WTC11 (cell line): Measurements from ENCODE around the gene FAN1. TPM values are rescaled to one million over a fixed set of nuclear protein-coding genes. Genes with fewer than 3 reads are reported as not detected.

Source experiments
- ATAC-seq: fragments of 200-7000 bp; cut with Tn5 transposase; 2 replicates; pipeline ENCODE4 v1.10.0; 2021; ENCODE audit warnings: mild to moderate bottlenecking, moderate library complexity
- CTCF ChIA-PET: fragments of 300-600 bp; sonication (Branson Sonifier 250); formaldehyde crosslinking; loops from one replicate; lab custom pipeline; 2021; ENCODE audit warnings: antibody characterized with exemption; lab: Charles Lee
- POLR2A ChIA-PET: fragments of 350-600 bp; sonication (Branson Sonifier 250); formaldehyde crosslinking; loops from one replicate; lab custom pipeline; 2021; ENCODE audit warnings: antibody characterized with exemption; lab: Charles Lee
- DNase-seq: peaks from one replicate; pipeline ENCODE4 v3.0.0; 2021; ENCODE audit warnings: low spot score
- H3K27ac Mint-ChIP-seq: 2 replicates; pipeline ENCODE4 v1.8.0; 2021; ENCODE audit warnings: mixed read lengths
- H3K27me3 Mint-ChIP-seq: 2 replicates; pipeline ENCODE4 v1.8.0; 2021; ENCODE audit warnings: low read depth, mild to moderate bottlenecking, moderate library complexity, mixed read lengths
- H3K36me3 Mint-ChIP-seq: 2 replicates; pipeline ENCODE4 v1.8.0; 2021; ENCODE audit warnings: mixed read lengths
- H3K4me1 Mint-ChIP-seq: 2 replicates; pipeline ENCODE4 v1.8.0; 2022; ENCODE audit warnings: mixed read lengths
- H3K4me3 Mint-ChIP-seq: 2 replicates; pipeline ENCODE4 v1.8.0; 2021; ENCODE audit warnings: mild to moderate bottlenecking, moderate library complexity, mixed read lengths
- H3K9me3 Mint-ChIP-seq: 2 replicates; pipeline ENCODE4 v1.8.0; 2021; ENCODE audit warnings: mixed read lengths
- FOXP1 ChIP-seq: sonication (generic); formaldehyde crosslinking; IDR thresholded peaks from 2 replicates; pipeline ENCODE4 v1.8.0; 2022; ENCODE audit warnings: missing genetic modification reagents, mild to moderate bottlenecking, moderate library complexity, borderline replicate concordance
- JAZF1 ChIP-seq: fragments of 250-450 bp; sonication (Bioruptor Pico); IDR thresholded peaks from 2 replicates; pipeline ENCODE4 v1.9.0; 2021; ENCODE audit warnings: moderate library complexity, mild to moderate bottlenecking, inconsistent platforms
- JUN ChIP-seq: sonication (generic); formaldehyde crosslinking; IDR thresholded peaks from 2 replicates; pipeline ENCODE4 v1.8.0; 2023; ENCODE audit warnings: mild to moderate bottlenecking, missing genetic modification reagents
- KAT7 ChIP-seq: sonication (generic); formaldehyde crosslinking; IDR thresholded peaks from 2 replicates; pipeline ENCODE4 v1.8.1; 2023; ENCODE audit warnings: missing genetic modification reagents, mild to moderate bottlenecking, borderline replicate concordance
- MXD4 ChIP-seq: fragments of 250-450 bp; sonication (Bioruptor Pico); IDR thresholded peaks from 2 replicates; pipeline ENCODE4 v1.8.0; 2021; ENCODE audit warnings: mild to moderate bottlenecking, moderate library complexity, borderline replicate concordance
- NFATC4 ChIP-seq: fragments of 250-450 bp; sonication (Bioruptor Pico); IDR thresholded peaks from 2 replicates; pipeline ENCODE4 v1.9.0; 2021; ENCODE audit warnings: mild to moderate bottlenecking
- NFYB ChIP-seq: sonication (generic); formaldehyde crosslinking; conservative IDR thresholded peaks from 2 replicates; pipeline ENCODE4 v1.8.0; 2022; ENCODE audit warnings: low read depth, missing genetic modification reagents
- OVOL2 ChIP-seq: fragments of 250-450 bp; sonication (Bioruptor Pico); IDR thresholded peaks from 2 replicates; pipeline ENCODE4 v1.9.0; 2021; ENCODE audit warnings: mild to moderate bottlenecking, borderline replicate concordance
- RELA ChIP-seq: sonication (generic); formaldehyde crosslinking; IDR thresholded peaks from 2 replicates; pipeline ENCODE4 v1.8.1; 2022; ENCODE audit warnings: missing genetic modification reagents, mild to moderate bottlenecking, borderline replicate concordance
- TP53 ChIP-seq: sonication (generic); formaldehyde crosslinking; IDR thresholded peaks from 2 replicates; pipeline ENCODE4 v1.8.1; 2023; ENCODE audit warnings: mild to moderate bottlenecking, missing genetic modification reagents
- USF2 ChIP-seq: sonication (generic); formaldehyde crosslinking; IDR thresholded peaks from 2 replicates; pipeline ENCODE4 v1.8.1; 2023; ENCODE audit warnings: mild to moderate bottlenecking, missing genetic modification reagents, moderate library complexity
- ZBTB43 ChIP-seq: sonication (generic); formaldehyde crosslinking; IDR thresholded peaks from 2 replicates; pipeline ENCODE4 v1.8.1; 2023; ENCODE audit warnings: mild to moderate bottlenecking, missing genetic modification reagents
- ZNF138 ChIP-seq: sonication (generic); formaldehyde crosslinking; conservative IDR thresholded peaks from 2 replicates; pipeline ENCODE4 v1.8.1; 2022; ENCODE audit warnings: mild to moderate bottlenecking, moderate library complexity, missing genetic modification reagents
- ZNF281 ChIP-seq: sonication (generic); formaldehyde crosslinking; IDR thresholded peaks from 2 replicates; pipeline ENCODE4 v1.8.0; 2023; ENCODE audit warnings: mild to moderate bottlenecking, missing genetic modification reagents
- ZNF317 ChIP-seq: sonication (generic); formaldehyde crosslinking; IDR thresholded peaks from 2 replicates; pipeline ENCODE4 v1.8.1; 2023; ENCODE audit warnings: low read depth, mild to moderate bottlenecking, moderate library complexity, missing genetic modification reagents, borderline replicate concordance
- ZNF423 ChIP-seq: fragments of 250-450 bp; sonication (Bioruptor Pico); IDR thresholded peaks from 2 replicates; pipeline ENCODE4 v2.1.2; 2022; ENCODE audit warnings: mild to moderate bottlenecking, moderate library complexity
- ZNF671 ChIP-seq: fragments of 250-450 bp; sonication (Bioruptor Pico); IDR thresholded peaks from 2 replicates; pipeline ENCODE4 v1.8.0; 2021; ENCODE audit warnings: mild to moderate bottlenecking
- total RNA-seq: library from RNA; stranded (reverse); gene quantifications from 3 replicates; pipeline ENCODE4 v1.2.3, GENCODE V29; 2021
- TF ChIP-seq, protein P1 (sequence below): sonication (generic); formaldehyde crosslinking; IDR thresholded peaks from 2 replicates; pipeline ENCODE4 v1.8.1; 2023; ENCODE audit warnings: mild to moderate bottlenecking, moderate library complexity, missing genetic modification reagents

Gene FAN1
- total RNA-seq, 1 experiment from 2014 or later: 22.8 TPM

GRCh38 chr15:30984542-30984941, 80.8 kb downstream of the FAN1 start:
- Mint-ChIP-seq H3K36me3 (peaks cover 4% of the 10 kb centered on the region; the same call in 1 of the 2 replicates), H3K4me3 (no peak overlapping the region), H3K27me3 (no peaks in the 10 kb centered on the region), H3K4me1 (peaks cover 21% of the 10 kb centered on the region), H3K9me3 (no peaks in the 10 kb centered on the region), H3K27ac (0 out of 2 replicates have a peak overlapping the region, but pooled peaks have one; percentile 13)
- no peak for TF ChIP-seq ZBTB43
- no peak for TF ChIP-seq ZNF138 (CRISPR knock-in tag)
- no peak for TF ChIP-seq TP53
- TF ChIP-seq KAT7 (CRISPR knock-in tag): no peak
- TF ChIP-seq ZNF671 (CRISPR knock-in tag): no peak
- no peak for TF ChIP-seq NFATC4 (CRISPR knock-in tag)
- no peak for TF ChIP-seq ZNF281
- TF ChIP-seq JUN (CRISPR knock-in tag): no peak
- no peak for TF ChIP-seq NFYB (CRISPR knock-in tag)
- no peak for TF ChIP-seq RELA (CRISPR knock-in tag)
- TF ChIP-seq, protein P1, sequence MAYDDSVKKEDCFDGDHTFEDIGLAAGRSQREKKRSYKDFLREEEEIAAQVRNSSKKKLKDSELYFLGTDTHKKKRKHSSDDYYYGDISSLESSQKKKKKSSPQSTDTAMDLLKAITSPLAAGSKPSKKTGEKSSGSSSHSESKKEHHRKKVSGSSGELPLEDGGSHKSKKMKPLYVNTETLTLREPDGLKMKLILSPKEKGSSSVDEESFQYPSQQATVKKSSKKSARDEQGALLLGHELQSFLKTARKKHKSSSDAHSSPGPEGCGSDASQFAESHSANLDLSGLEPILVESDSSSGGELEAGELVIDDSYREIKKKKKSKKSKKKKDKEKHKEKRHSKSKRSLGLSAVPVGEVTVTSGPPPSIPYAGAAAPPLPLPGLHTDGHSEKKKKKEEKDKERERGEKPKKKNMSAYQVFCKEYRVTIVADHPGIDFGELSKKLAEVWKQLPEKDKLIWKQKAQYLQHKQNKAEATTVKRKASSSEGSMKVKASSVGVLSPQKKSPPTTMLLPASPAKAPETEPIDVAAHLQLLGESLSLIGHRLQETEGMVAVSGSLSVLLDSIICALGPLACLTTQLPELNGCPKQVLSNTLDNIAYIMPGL (CRISPR knock-in tag): no peak
- no peak for TF ChIP-seq USF2 (CRISPR knock-in tag)
- TF ChIP-seq FOXP1: no peak
- no peak for TF ChIP-seq JAZF1 (CRISPR knock-in tag)
- no peak for TF ChIP-seq OVOL2 (CRISPR knock-in tag)
- no peak for TF ChIP-seq ZNF317 (CRISPR knock-in tag)
- TF ChIP-seq ZNF423 (CRISPR knock-in tag): no peak
- TF ChIP-seq MXD4 (CRISPR knock-in tag): no peak
- POLR2A ChIA-PET: no interaction called here
- no peak for ATAC-seq
- CTCF ChIA-PET: interaction anchor here (3.9 kb wide), 1 partner anchor 144 kb away, joined by 17 read pairs; no protein-coding TSS in a partner anchor
- no peak for DNase-seq

GRCh38 chr15:30985081-30985531, 81.4 kb downstream of the FAN1 start:
- TF ChIP-seq ZBTB43: no peak
- TF ChIP-seq, protein P1 (CRISPR knock-in tag): no peak
- TF ChIP-seq, all 79 proteins: peak for 0
- POLR2A ChIA-PET: no interaction called here
- no peak overlapping the region for H3K4me3 Mint-ChIP-seq
- no peaks in the 10 kb centered on the region for H3K27me3 Mint-ChIP-seq
- H3K4me1 Mint-ChIP-seq: peaks cover 25% of the 10 kb centered on the region
- H3K9me3 Mint-ChIP-seq: no peaks in the 10 kb centered on the region
- DNase-seq (no peak), ATAC-seq (no peak)
- CTCF ChIA-PET: interaction anchor here (3.9 kb wide), 1 partner anchor 144 kb away, joined by 17 read pairs; no protein-coding TSS in a partner anchor
- H3K36me3 Mint-ChIP-seq: peaks cover 2% of the 10 kb centered on the region; the same call in 1 of the 2 replicates
- H3K27ac Mint-ChIP-seq: peak overlapping the region; percentile 13; the same call in 1 of the 2 replicates
